Activated CD4-positive, alpha-beta T cell treated with anti-CD3 and anti-CD28 coated beads, Interleukin-2, amount 50 U/mL, for 16 hours (primary cell): Measurements from ENCODE around the gene SLC22A23.

Experiments
- DNase-seq: peaks from one replicate; pipeline ENCODE4 v3.0.0-alpha.2; 2020

The SLC22A23 gene

GRCh38 chr6:3293271-3294155 is 163.3 kb downstream of the SLC22A23 start:
- no peak for DNase-seq

GRCh38 chr6:3292431-3293197 is 164.2 kb downstream of the SLC22A23 start:
- DNase-seq, result no peak

GRCh38 chr6:3291987-3292386 is 164.9 kb downstream of the SLC22A23 start:
- DNase-seq, result no peak

GRCh38 chr6:3291346-3291745 is 165.5 kb downstream of the SLC22A23 start:
- no peak for DNase-seq

GRCh38 chr6:3290931-3291211 is 166.0 kb downstream of the SLC22A23 start:
- DNase-seq, result no peak

DNA sequence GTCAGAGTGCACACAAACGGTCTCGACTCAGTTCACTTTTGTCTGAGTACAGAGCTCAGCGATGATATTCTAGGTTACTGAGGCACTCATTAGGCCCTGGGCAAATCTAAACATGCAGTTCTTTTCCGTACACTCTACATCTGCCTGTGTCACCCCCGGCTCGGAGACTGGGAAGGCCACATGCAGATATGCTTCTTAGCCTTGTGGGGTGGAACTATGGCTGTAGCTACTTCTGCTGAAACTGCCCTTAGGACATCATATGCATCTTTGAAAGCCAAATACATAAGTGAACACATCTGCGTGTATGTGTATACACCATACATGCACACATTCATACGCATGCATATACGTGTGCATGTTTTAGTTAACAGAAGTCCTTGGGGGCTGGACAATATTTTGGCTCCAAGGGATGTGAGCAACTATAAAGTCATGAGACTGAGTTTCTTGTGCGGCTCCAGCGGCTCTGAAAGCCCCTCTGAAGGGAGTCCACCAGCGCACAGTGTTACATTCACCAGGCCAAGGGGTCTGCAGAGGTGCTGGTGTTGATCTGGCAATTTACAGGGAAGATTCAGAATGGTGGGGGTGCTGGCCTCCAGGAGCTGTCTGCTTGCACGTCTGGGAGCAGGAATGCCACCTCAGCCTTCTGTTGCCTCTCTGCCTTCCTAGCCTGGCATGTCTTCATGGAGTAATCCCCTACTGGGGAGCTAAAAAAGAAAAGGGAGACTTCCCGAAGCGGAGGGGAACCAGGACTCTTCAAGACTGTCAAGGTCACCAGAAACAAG is 166.5 kb downstream of the SLC22A23 start:
- DNase-seq, result no peak

- DNase-seq, result no peak
Measured at GRCh38 chr6:3289664-3290055, 167.2 kb downstream of the SLC22A23 start.

GRCh38 chr6:3288711-3289663 is 167.9 kb downstream of the SLC22A23 start:
- DNase-seq, result no peak

DNA sequence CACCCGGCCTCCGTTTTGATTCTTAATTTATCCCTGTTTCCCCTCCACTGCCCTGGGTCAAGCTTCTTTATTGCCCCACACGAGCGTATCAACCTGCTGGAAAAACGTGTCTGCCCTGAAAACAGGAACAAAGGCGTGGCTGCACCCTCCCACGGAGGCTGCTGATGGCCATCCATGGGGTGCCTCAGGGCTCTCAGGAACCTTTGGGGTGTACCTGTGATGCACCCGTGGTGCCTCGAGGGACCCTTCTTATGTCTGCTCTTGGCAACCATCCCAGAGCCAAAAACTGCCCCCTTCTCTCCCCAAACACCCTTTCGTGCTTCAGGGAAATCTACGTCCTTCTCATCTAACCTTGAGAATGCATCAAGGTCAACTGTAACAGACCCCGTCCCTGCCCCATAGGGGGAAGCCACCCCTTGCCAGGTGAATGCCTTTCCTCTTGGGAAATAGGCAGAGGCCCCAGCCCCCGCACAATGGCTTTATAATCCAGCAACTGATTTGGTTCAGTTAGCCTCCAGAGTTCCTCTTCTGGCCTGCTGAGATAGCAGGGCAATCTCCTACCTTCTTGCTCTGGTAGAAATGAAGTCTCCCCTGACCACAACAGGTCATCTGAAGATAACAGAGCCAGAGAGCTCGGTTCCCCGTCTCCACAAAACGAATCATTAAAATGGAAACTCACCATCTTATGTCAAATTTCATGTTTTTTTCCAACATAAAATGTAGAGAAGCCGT is 168.7 kb downstream of the SLC22A23 start:
- no peak for DNase-seq

DNA sequence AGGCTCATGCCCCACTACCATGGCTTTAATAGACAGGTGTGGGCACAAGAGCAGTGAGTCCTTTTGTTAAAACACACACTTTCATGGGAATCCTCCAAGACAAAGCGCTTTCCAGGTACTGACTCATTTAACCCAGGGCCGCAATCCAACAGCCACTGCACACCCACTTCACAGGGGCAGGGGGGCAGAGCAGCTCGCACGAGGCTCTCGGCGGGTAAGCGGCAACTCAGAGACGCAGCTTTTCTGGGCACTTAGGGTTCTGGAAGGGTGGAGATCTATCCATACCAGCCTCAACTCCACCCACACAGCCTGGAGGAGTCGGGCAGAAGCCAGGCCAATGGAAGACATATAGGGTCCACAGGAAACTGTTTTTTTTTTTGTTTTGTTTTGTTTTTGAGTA is 169.5 kb downstream of the SLC22A23 start:
- no peak for DNase-seq

- DNase-seq, result no peak
Measured at GRCh38 chr6:3286641-3287171, 170.1 kb downstream of the SLC22A23 start.

GRCh38 chr6:3285732-3286131 is 171.1 kb downstream of the SLC22A23 start:
- DNase-seq, result no peak

- no peak for DNase-seq
Measured at GRCh38 chr6:3285049-3285639, 171.7 kb downstream of the SLC22A23 start.

- DNase-seq, result no peak
Measured at GRCh38 chr6:3284436-3284876, 172.4 kb downstream of the SLC22A23 start.

DNA sequence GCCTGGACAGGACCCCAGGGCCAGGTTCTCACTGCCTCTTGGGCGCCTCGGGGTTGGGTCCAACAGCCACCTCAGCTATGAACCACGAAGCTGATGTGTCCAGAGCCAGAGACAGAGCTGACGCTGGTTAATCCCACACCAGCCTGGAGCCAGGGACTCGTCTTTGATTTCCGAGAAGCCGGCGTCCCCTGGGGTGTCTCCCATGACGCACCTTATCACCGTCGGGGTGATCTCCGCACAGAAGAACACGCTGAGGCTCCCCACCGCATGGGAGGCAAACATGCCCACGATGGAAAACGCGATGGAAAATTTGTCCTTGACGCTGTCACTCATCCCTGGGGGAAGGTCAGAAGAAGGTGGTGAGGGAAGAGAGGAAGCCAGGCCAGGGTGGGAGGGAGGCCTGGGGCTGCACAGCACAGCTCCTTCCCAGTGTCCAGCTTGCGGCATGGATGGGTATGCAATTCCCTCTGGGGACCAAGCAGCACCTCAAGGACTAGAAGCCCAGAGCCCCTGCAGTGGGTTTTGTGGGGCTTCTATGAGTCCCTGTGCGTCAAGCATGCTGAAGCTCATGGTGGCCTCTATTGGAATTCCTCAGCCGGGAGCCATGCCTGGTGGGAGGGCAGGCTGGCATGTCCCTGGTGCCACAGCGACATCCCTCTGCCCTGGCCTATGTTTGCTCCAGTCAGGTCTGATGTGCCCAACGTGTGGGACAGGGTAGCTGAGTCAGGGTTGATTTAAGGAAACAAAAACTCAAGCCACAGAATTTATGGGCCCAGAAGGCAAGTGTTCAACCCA is 173.0 kb downstream of the SLC22A23 start:
- DNase-seq, result no peak

GRCh38 chr6:3283241-3283640 is 173.6 kb downstream of the SLC22A23 start:
- no peak for DNase-seq

DNA sequence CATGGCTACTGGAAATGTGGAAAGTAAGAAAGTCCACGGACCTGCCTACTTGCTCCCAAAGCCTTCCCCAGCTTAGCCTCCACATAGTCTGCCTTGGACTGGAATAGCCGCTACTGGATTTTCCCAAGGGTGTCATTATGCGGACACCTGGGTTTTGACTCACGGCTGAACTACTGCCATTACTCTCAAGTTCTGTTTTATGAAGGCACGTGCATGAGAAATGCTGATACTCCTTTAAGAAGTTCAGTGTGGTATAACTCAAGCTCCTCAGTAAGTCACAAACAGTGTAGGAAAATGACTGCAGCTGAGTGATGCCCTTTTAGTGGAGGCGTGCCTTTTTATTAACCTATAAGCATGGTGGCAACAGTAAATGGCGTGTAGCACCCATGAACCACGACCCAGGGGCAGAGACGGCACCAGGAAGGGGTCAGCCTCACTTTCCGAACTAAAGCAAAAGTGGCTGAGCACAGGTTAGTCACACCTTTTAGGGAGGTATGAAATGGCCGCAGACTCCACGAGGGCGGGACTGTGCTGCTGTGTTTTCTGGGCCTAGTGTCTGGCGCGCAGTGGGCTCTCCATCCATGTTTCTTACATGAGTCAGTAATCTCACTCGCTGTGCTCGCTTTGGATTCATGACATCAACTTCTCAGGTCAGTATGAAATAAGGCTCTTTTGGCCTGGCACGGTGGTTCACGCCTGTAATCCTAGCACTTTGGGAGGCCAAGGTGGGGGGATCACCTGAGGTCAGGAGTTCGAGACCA is 174.2 kb downstream of the SLC22A23 start:
- DNase-seq, result no peak

- no peak for DNase-seq
Measured at GRCh38 chr6:3281631-3282475, 175.0 kb downstream of the SLC22A23 start.
